HG03558 (cell line): Measurements from ENCODE around the gene C5orf15.
"Not testable (repeated sequence)": the region's sequence is repeated elsewhere in the genome, so short reads cannot be mapped to it uniquely, and the experiment has no call there.

Experiments used
- ATAC-seq: cut with Tn5 transposase; IDR thresholded peaks from one replicate; pipeline ENCODE4 v1.9.1; 2021; ENCODE audit warnings: moderate number of reproducible peaks; ENCODE audit not compliant: unreplicated experiment; ENCODE audit errors: extremely low read depth

C5orf15 gene

GRCh38 chr5:133966090-133966489, 2.3 kb downstream of the C5orf15 start:
- ATAC-seq: no peak

GRCh38 chr5:133963493-133964128, 4.8 kb downstream of the C5orf15 start:
- ATAC-seq: no peak

GRCh38 chr5:133962801-133963476, 5.5 kb downstream of the C5orf15 start:
- ATAC-seq: no peak

GRCh38 chr5:133962131-133962530, 6.3 kb downstream of the C5orf15 start:
- no peak for ATAC-seq

GRCh38 chr5:133959643-133960042, 8.8 kb downstream of the C5orf15 start:
- ATAC-seq: no peak

- no peak for ATAC-seq
These were observed 10.8 kb downstream of the C5orf15 start for GRCh38 chr5:133957591-133957990.

GRCh38 chr5:133957080-133957479, 11.3 kb downstream of the C5orf15 start:
- no peak for ATAC-seq

GRCh38 chr5:133956196-133956595, 12.2 kb downstream of the C5orf15 start:
- not testable (repeated sequence) for ATAC-seq

- no peak for ATAC-seq
These were observed 14.8 kb downstream of the C5orf15 start for GRCh38 chr5:133953568-133954145.

- ATAC-seq: no peak
These were observed 15.5 kb downstream of the C5orf15 start for GRCh38 chr5:133952729-133953567.

GRCh38 chr5:133950821-133951612, 17.4 kb downstream of the C5orf15 start:
- no peak for ATAC-seq

GRCh38 chr5:133948721-133949120, 19.7 kb downstream of the C5orf15 start:
- ATAC-seq: no peak

GRCh38 chr5:133947431-133947841, 21.0 kb downstream of the C5orf15 start:
- ATAC-seq: no peak

GRCh38 chr5:133945568-133945967, 22.9 kb downstream of the C5orf15 start:
- no peak for ATAC-seq

- no peak for ATAC-seq
These were observed 23.9 kb downstream of the C5orf15 start for GRCh38 chr5:133944263-133945185.

GRCh38 chr5:133943475-133943817, 25.0 kb downstream of the C5orf15 start:
- no peak for ATAC-seq

GRCh38 chr5:133942614-133943474, 25.6 kb downstream of the C5orf15 start:
- no peak for ATAC-seq
